Measurements from ENCODE around the gene AP1S2. TPM values are rescaled to one million over a fixed set of nuclear protein-coding genes. Genes with fewer than 3 reads are reported as not detected.

AP1S2 gene
- total and polyA plus RNA-seq, 9 of the 15 experiments (the other 6 are each of a cell fraction or from before 2014, with no cell fraction given), result 11.1 to 64.2 (median 25.8) TPM

- no peak for TF ChIP-seq ZNF518B (CRISPR knock-in tag; IDR thresholded peaks at IDR 0.05)
- no peak for TF ChIP-seq PATZ1 (CRISPR knock-in tag; IDR thresholded peaks at IDR 0.05; ENCODE audit: borderline replicate concordance)
- no peak for TF ChIP-seq ZFP36 (IDR thresholded peaks at IDR 0.05; ENCODE audit: low read depth, low read length, partially characterized antibody)
- no peak for TF ChIP-seq HDAC6 (IDR thresholded peaks at IDR 0.05; ENCODE audit: low read depth, low read length)
- TF ChIP-seq ADNP (tag; IDR thresholded peaks at IDR 0.05), result no peak
- peak; percentile 66; the same call in 1 of the 2 replicates for TF ChIP-seq SNIP1 (IDR thresholded peaks at IDR 0.05; ENCODE audit: low read depth)
- no peak for TF ChIP-seq ZNF583 (CRISPR knock-in tag; IDR thresholded peaks at IDR 0.05)
- TF ChIP-seq REST (IDR thresholded peaks at IDR 0.05; ENCODE audit: borderline replicate concordance), result peak; percentile 58
- 0 out of 2 replicates have a peak, but pooled peaks have one; percentile 30 for TF ChIP-seq REST (CRISPR knock-in tag; IDR thresholded peaks at IDR 0.05; ENCODE audit: low read depth)
- TF ChIP-seq L3MBTL2 (IDR thresholded peaks at IDR 0.05), result peak; percentile 93
- TF ChIP-seq ATF6 (CRISPR knock-in tag; IDR thresholded peaks at IDR 0.05), result no peak
Observed at GRCh38 chrX:15854712-15855567, at the start of gene AP1S2 (continued).
